Measurements from ENCODE around the gene CFDP1.

GRCh38 chr16:75481475-75481874 lies 48.2 kb upstream of the CFDP1 start:
- TF ChIP-seq, protein P1, sequence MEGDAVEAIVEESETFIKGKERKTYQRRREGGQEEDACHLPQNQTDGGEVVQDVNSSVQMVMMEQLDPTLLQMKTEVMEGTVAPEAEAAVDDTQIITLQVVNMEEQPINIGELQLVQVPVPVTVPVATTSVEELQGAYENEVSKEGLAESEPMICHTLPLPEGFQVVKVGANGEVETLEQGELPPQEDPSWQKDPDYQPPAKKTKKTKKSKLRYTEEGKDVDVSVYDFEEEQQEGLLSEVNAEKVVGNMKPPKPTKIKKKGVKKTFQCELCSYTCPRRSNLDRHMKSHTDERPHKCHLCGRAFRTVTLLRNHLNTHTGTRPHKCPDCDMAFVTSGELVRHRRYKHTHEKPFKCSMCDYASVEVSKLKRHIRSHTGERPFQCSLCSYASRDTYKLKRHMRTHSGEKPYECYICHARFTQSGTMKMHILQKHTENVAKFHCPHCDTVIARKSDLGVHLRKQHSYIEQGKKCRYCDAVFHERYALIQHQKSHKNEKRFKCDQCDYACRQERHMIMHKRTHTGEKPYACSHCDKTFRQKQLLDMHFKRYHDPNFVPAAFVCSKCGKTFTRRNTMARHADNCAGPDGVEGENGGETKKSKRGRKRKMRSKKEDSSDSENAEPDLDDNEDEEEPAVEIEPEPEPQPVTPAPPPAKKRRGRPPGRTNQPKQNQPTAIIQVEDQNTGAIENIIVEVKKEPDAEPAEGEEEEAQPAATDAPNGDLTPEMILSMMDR (conservative IDR thresholded peaks at IDR 0.05; ENCODE audit: low read depth, low read length) = no peak
- no peak for TF ChIP-seq EZH2 (IDR thresholded peaks at IDR 0.05; ENCODE audit: borderline replicate concordance, low read depth, low read length, poor library complexity, severe bottlenecking)
